Esophagus muscularis mucosa (tissue), 4 donors: ENCODE data around the gene CDS2. TPM values are rescaled to one million over a fixed set of nuclear protein-coding genes. Genes with fewer than 3 reads are reported as not detected.
A peak's percentile ranks its signal among the peaks of the same experiment; 100 is the strongest.
"Not testable (repeated sequence)": the region's sequence is repeated elsewhere in the genome, so short reads cannot be mapped to it uniquely, and the experiment has no call there.

Experiments
- DNase-seq: peaks from one replicate; pipeline ENCODE4 v3.0.0-alpha.2; 2017; ENCODE audit errors: extremely low spot score
- H3K27ac ChIP-seq, 4 donors: fragments of 200-600 bp; sonication (generic); replicated peaks in 1 of 4; 1 replicate in 3 of 4; 2 replicates in 1 of 4; pipeline ENCODE4 v1.5.1; 2016 to 2019; ENCODE audit warnings: mild to moderate bottlenecking in 1 of 4
- H3K27me3 ChIP-seq, 4 donors: fragments of 200-600 bp; sonication (generic); one replicate each; pipeline versions ENCODE4 v1.5.1 to v1.6.0; 2016 to 2019
- H3K36me3 ChIP-seq, 4 donors: fragments of 200-600 bp; sonication (generic); one replicate each; pipeline ENCODE4 v1.5.1; 2016 to 2019
- H3K4me1 ChIP-seq, 4 donors: fragments of 200-600 bp; sonication (generic); one replicate each; pipeline ENCODE4 v1.5.1; 2016 to 2019
- H3K4me3 ChIP-seq, 4 donors: fragments of 200-600 bp; sonication (generic); 1 replicate in 2 of 4; 2 replicates in 2 of 4; pipeline ENCODE4 v1.5.1; 2016 to 2019; ENCODE audit warnings: mild to moderate bottlenecking in 4 of 4, moderate library complexity in 1 of 4
- H3K9me3 ChIP-seq, 4 donors: fragments of 200-600 bp; sonication (generic); 1 replicate in 3 of 4; 2 replicates in 1 of 4; pipeline ENCODE4 v1.5.1; 2016 to 2019
- CTCF ChIP-seq, 3 experiments: fragments of 200-600 bp in 2 of 3; fragments of 450-650 bp in 1 of 3; sonication (generic) in 2 of 3; IDR thresholded peaks; one replicate each; pipeline ENCODE4 v1.5.1; 2017 to 2019; ENCODE audit warnings: antibody characterized with exemption in 3 of 3, mild to moderate bottlenecking in 2 of 3, moderate library complexity in 1 of 3
- EP300 ChIP-seq: sonication (generic); formaldehyde crosslinking; IDR thresholded peaks from one replicate; pipeline ENCODE4 v1.6.1; 2017; ENCODE audit warnings: antibody characterized with exemption
- POLR2A ChIP-seq: fragments of 450-650 bp; IDR thresholded peaks from one replicate; pipeline ENCODE4 v1.6.1; 2017; ENCODE audit warnings: antibody characterized with exemption, moderate library complexity, mild to moderate bottlenecking, low read depth
- POLR2AphosphoS5 ChIP-seq, 2 donors: sonication (generic); formaldehyde crosslinking; IDR thresholded peaks; one replicate each; pipeline ENCODE4 v1.6.1; 2017; ENCODE audit warnings: antibody characterized with exemption in 2 of 2
- WGBS: methylation state at CpG from one replicate; pipeline ENCODE4 v1.1.5; 2018; 5-methylcytosine and 5-hydroxymethylcytosine counted together
- intact Hi-C: fragments of 100-400 bp; cut with DNase I; formaldehyde crosslinking; loops from one replicate; pipeline ENCODE4 v1.15.1; 2023
- total RNA-seq, 4 donors: library from RNA; depleted of rRNA; stranded (reverse); fragments of >200 nt; gene quantifications; one replicate each; pipeline versions ENCODE4 v1.1.0 to v1.2.1, GENCODE V29; 2016

CDS2 gene
- total RNA-seq, 4 donors from 2014 or later, result 54.8 to 83.1 (median 69.7) TPM

- H3K4me1 ChIP-seq, result peaks cover 0 to 7% (median 0%) of the 10 kb centered on the region in 4 donors
- intact Hi-C loops, result no loop called here
- H3K27ac ChIP-seq, result no peak overlapping the region
Measured at GRCh38 chr20:5095931-5096330, 30.9 kb upstream of the CDS2 start.

DNA sequence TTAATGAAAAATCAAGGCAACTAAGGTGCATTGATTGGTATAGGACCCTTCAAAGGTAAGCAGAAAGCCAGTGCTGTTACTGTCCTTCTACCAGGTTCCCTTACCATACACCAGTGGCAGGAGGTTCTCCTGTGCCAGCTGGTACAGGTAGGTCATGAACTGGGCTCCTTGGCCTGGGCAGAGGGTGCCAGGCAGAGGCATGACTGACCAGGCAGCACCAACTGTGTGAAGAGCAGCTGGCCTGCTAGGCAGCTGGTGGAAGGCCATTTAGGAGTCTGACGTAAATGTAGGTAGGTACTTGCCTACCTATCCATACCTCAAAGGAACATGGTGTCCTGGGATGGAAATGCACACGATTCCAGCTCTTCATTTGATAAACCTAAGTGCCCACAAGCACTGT is 30.3 kb upstream of the CDS2 start:
- peaks cover 11 to 74% (median 44%) of the 10 kb centered on the region in 4 donors for H3K36me3 ChIP-seq
- H3K9me3 ChIP-seq, result no peaks in the 10 kb centered on the region
- no peaks in the 10 kb centered on the region for H3K27me3 ChIP-seq
- H3K27ac ChIP-seq, result no peak overlapping the region
- H3K4me3 ChIP-seq, result no peak overlapping the region
- no peak for DNase-seq
- TF ChIP-seq POLR2A (no peak), EP300 (no peak), CTCF (IDR thresholded peaks at IDR 0.05) (no peak), POLR2AphosphoS5 (IDR thresholded peaks at IDR 0.05) (no peak)
- intact Hi-C loops, result no loop called here
- 95% methylated on average over 2 of the region's 2 CpGs for WGBS
- peaks cover 0 to 11% (median 0%) of the 10 kb centered on the region in 4 donors for H3K4me1 ChIP-seq

More at GRCh38 chr20:5095931-5096330, 30.9 kb upstream of the CDS2 start:
- H3K36me3 ChIP-seq, result peaks cover 11 to 71% (median 39%) of the 10 kb centered on the region in 4 donors
- no peaks in the 10 kb centered on the region for H3K9me3 ChIP-seq
- 78% methylated on average over 3 of the region's 3 CpGs for WGBS
- no peak for DNase-seq
- no peak for TF ChIP-seq CTCF (IDR thresholded peaks at IDR 0.05)
- no peak for TF ChIP-seq POLR2A
- TF ChIP-seq EP300, result no peak
- TF ChIP-seq POLR2AphosphoS5 (IDR thresholded peaks at IDR 0.05), result no peak
- H3K4me3 ChIP-seq, result no peak overlapping the region
- H3K27me3 ChIP-seq, result no peaks in the 10 kb centered on the region

DNA sequence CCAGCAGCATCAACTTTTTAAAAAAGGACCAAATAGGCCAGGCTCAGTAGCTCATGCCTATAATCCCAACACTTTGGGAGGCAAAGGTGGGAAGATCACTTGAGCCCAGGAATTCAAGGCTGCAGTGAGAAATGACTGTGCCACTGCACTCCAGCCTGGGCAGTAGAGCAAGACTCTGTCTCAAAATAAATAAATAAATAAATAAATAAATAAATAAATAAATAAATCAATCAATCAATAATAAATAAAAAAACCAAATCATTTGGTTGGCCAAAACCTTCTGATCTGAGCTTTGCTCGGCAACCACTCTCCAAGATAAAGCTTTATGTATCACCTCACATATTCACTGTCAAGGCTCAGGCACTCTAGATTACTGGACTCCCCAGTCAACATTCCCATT is 27.8 kb upstream of the CDS2 start:
- DNase-seq, H3K9me3 ChIP-seq, H3K4me3 ChIP-seq, H3K27ac ChIP-seq, H3K27me3 ChIP-seq, intact Hi-C loops: not testable (repeated sequence)
- 96% methylated on average over 1 of the region's 1 CpG for WGBS
- peaks cover 15 to 84% (median 57%) of the 10 kb centered on the region in 4 donors for H3K36me3 ChIP-seq
- peaks cover 0 to 11% (median 0%) of the 10 kb centered on the region in 4 donors for H3K4me1 ChIP-seq

GRCh38 chr20:5099909-5100308 is 26.9 kb upstream of the CDS2 start:
- H3K4me1 ChIP-seq, result peaks cover 0 to 11% (median 0%) of the 10 kb centered on the region in 4 donors
- peaks cover 21 to 93% (median 66%) of the 10 kb centered on the region in 4 donors for H3K36me3 ChIP-seq
- not testable (repeated sequence) for H3K27me3 ChIP-seq, H3K9me3 ChIP-seq, DNase-seq, H3K27ac ChIP-seq, H3K4me3 ChIP-seq
- intact Hi-C loops, result loop anchor here (5.0 kb wide), 1 partner anchor 138 kb away; no protein-coding TSS in a partner anchor
- WGBS, result 84% methylated on average over 3 of the region's 3 CpGs

- intact Hi-C loops, result loop anchor here (5.0 kb wide), 1 partner anchor 139 kb away; no protein-coding TSS in a partner anchor
- DNase-seq, result no peak
- TF ChIP-seq CTCF (IDR thresholded peaks at IDR 0.05) (peak; percentile 83 to 89 (median 87)), POLR2A (no peak), POLR2AphosphoS5 (IDR thresholded peaks at IDR 0.05) (no peak), EP300 (no peak)
- 6% methylated on average over 9 of the region's 9 CpGs for WGBS
- H3K9me3 ChIP-seq, result no peaks in the 10 kb centered on the region
- H3K4me1 ChIP-seq, result peaks cover 0 to 11% (median 0%) of the 10 kb centered on the region in 4 donors
- peak overlapping the region in 1 of 4 donors; percentile 43 for H3K27ac ChIP-seq
- H3K4me3 ChIP-seq, result no peak overlapping the region
- peaks cover 29 to 93% (median 73%) of the 10 kb centered on the region in 4 donors for H3K36me3 ChIP-seq
- no peaks in the 10 kb centered on the region for H3K27me3 ChIP-seq
Measured at GRCh38 chr20:5100684-5101347, 26.0 kb upstream of the CDS2 start.
